Medulla oblongata (tissue), 1 donor: ENCODE measurements around the gene RPP21.
A peak's percentile ranks its signal among the peaks of the same experiment; 100 is the strongest.

ENCODE experiments used
- DNase-seq: peaks from one replicate; pipeline ENCODE4 v3.0.0-alpha.2; 2015; ENCODE audit errors: extremely low spot score

Gene RPP21

DNA sequence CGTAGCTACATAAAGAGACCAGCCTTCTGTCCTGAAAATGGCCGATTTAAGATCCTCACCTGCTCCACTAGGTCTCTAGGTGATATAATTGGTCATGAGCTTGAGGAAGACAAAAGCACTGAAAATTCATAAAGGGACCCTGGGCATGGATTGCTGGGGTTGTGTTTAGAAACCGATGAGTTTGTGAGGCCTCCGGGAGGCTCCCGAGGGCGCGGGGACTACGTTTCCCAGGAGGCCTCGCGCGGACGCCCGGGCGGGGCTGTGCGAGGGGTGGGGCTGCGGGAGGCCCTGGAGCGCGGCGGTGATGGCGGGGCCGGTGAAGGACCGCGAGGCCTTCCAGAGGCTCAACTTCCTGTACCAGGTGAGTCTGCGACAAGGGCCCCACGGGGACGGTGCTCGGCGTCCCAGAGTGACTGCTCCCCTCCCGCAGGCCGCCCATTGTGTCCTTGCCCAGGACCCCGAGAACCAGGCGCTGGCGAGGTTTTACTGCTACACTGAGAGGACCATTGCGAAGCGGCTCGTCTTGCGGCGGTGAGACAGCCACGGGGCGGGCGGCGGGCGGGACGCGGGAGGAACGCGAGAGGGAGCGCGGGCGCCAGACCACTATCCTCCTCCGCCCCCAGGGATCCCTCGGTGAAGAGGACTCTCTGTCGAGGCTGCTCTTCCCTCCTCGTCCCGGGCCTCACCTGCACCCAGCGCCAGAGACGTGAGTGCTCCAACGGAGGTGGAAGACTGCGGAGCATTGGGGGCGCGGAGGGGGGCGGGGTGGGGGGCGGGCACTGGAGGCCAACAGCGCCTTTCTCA, at the start of gene RPP21:
TSS of gene RPP21 (plus strand) at position 289 of the 804 bp plus-strand sequence. CDS start at position 305, 16 bp downstream.
- peak; percentile 86 for DNase-seq

DNA sequence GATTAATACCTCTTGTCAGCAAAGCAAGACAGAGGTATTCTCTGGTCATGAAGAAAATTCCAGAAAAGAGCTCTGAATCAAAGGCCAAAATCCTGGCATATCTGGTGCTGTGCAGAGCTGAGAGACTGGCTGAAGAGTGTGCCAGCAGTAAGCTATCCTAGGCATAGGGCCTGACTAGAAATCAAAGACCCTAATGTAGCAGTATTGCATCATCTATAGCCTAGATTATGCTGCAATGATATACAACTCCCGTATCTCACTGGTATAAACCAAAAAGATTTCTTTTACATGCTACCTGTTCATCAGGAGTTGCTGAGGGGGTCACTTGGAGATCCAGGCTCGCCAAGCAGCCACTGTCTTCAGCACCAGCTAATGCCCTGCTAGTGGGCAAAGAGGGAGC, 49.1 kb upstream of the RPP21 start:
- DNase-seq = no peak

DNA sequence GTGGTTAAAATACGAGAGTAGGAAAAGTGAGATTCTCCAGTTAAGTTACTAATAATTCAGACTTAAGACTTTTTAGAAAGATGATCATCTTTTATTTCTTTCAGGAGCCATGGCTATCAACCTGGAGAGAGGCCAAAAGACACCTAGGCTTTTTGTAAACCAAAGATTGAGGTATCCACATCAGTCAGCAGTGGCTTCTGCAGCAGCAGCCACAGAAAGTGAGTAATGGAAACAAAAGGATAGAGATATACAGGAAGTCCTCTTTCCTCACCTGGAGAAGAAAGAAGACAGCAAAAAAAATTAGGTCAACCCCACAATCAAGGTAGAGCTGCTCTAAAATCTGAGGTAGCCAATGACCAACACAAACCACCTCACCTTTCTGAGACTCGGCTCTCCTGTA, 41.0 kb upstream of the RPP21 start:
- no peak for DNase-seq

DNA sequence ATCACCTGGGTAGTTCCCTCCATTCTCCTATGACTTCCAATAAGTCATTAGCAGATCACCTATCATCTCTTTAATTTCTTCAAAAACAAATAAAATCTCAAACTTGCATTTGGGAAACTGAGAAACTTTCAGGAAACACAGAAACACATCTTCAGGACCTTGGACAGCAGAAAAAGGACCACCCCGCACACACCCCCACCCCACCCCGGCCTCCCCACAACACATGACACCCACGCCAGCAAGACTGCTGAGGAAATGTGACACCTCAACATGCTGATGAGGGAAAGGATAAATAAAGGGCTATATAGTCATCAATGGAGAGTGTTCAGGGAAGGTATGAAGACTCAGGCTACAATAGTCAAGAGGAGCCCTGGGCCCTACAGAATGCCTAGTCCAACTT, 33.9 kb upstream of the RPP21 start:
- DNase-seq = no peak

DNA sequence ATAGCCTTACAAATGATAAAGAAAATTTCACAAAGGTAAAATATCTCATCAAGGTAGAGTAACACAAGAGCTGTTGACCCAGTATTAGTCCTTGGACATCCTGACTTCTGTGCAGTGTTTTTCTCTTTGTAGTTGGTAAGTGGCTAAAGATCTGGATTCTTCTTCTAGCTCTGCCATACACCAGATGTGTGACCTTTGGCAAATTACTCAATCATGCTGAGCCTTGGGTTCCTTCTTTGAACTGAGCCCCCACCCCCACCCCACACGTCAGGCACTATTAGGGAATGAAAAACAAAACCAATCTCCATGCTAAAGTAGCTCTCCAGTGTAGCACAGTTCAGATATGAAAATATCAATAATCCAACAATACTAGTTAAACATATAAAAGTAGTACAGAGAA, 33.3 kb upstream of the RPP21 start:
- DNase-seq = no peak

DNA sequence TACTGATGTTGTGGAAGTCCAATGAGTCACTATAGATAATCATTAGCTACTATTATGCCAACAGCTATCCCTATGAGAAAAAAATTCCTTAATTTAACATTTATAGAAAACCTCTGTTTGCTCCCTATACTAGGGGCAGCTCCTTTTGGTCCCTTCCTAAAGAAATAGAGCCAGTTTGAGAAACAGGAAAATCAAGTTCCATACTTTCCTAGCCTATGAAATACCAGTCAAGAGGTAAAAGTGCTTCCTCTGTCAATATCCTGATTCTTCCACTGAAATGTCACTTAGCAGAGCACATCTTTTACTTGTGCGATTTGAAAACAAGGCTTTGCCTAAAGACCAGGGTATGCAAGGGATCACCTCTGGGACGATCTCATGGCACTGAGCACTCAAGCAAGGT, 32.7 kb upstream of the RPP21 start:
- DNase-seq = no peak

DNA sequence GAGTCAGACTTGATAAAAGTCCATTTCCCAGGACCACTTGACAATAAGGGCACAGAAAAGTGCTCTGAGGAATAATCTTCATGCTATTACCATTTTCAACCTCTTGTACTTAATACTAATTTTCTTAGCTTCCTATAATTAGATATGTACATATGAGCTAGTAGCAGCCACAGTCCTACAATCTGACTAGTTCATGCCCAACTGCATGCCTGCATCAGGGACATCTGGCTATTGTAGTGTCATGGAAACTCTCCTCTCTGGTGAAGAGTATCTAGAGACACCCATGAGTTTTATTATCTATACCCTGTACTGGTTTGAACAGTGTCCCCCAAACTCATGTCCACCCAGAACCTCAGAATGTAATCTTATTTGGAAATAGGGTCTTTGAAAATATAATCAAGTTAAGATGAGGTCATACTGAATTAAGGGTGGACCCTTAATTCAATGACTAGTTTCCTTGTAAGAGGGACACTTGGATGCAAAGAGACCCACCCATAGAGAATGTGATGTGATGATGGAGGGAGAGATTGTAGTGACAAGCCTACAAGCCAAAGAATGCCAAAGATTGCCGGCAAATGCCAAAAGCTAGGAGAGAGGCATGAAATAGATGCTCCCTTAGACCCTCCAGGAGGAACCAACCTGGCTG, 32.2 kb upstream of the RPP21 start:
- no peak for DNase-seq

DNA sequence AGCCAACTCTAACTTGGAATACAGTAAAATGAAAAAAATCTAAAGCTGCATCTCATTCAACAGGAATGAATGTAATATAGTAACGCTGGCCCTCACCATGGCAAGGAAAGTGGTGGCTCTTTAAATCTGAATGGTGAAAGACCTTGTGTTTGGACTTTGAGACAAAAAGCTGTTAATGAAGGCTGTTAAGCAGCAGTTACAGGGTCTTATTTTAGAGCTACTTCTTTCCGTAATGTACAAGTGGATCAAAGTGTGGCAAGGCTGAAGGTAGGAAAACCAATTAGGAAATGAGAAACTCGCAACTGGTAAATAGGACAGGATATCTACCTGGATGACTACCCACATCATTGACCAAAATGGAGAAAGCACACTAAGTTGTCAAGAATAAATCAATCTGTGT, 29.8 kb upstream of the RPP21 start:
- no peak for DNase-seq

DNA sequence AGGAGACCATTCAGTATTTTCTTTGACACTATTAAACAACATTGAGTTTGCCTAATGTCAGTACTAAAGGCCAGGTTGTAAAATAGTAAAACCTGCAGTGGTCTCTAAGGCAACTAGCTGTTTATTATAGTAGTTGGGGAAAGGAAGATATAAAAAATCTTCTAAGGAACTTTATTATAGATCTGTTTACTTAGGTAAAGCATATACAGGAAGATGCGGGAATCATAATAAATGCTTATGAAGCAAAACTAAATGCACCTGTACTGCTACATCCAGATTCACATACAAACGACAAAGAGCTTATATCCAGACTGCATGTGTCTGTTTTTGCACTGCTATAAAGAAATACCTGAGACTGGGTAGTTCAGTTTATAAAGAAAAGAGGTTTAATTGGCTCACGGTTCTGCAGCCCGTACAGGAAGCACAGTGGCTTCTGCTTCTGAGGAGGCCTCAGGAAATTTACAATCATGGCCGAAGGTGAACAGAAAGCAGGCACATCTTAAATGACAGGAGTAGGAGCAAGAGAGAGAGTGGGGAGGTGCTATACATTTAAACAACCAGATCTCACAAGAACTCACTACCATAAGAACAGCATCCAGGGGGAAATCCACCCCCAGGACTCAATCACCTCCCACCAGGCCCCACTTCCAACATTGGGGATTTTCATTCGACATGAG, 26.9 kb upstream of the RPP21 start:
- DNase-seq = no peak

DNA sequence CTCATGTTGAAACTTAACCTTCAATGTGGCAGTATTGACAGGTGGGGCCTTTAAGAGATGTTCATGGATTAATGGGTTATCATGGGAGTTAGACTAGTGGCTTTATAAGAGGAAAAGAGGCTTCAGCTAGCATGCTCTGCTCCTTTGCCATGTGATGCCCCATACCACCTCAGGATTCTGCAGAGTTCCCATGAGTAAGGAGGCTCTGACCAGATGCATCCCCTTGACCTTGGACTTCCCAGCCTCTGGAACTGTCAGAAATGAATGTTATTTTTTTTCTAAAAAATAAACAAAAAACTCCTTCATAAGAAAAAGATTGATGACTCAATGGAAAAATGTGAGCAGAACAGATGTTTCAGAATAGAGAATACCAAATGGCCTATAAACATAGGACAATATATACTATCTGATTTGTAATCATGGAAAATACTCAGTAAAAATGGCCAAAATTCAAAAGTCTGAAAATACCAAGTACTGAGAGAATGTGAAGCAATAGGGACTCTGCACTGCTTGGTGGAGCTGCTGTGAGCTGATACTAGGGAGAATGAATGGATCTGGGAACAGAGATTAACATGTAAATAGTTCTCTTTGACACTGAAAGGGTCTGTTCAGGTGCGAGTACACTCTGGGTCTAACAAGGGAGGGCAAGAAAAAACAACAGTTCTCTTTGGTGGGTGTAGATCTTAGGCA, 25.7 kb upstream of the RPP21 start:
- DNase-seq = no peak

DNA sequence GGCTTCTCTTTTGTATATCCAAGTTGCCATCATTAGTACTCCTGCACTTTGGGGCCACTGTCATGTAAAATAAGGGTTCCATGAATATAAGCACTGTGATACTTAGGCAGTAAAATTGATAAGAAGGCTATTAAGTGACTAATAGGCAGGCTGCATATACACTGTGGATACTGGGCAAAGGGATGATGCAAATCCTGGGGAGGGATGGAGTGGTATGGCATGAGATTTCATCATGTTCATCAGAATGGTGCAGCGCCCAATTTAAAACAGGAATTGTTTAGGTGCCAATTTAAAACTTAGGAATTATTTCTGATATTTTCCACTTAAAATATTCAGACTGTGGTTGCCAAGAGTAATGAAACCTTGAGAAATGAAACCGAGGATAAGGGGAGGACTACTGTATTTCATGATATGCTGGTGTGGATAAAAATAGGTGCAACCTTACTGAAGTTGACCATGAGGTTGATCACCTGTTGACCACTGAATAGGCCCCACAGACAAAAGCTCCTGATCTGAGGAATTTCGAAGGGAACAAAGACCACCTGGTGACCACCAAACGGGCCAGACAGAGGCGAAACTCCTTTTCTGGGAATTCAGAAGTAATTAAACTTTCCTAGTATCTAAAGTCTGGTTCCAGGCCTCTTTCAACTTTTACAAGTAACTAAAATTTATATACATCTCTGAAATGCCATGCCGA, 23.1 kb upstream of the RPP21 start:
- no peak for DNase-seq

DNA sequence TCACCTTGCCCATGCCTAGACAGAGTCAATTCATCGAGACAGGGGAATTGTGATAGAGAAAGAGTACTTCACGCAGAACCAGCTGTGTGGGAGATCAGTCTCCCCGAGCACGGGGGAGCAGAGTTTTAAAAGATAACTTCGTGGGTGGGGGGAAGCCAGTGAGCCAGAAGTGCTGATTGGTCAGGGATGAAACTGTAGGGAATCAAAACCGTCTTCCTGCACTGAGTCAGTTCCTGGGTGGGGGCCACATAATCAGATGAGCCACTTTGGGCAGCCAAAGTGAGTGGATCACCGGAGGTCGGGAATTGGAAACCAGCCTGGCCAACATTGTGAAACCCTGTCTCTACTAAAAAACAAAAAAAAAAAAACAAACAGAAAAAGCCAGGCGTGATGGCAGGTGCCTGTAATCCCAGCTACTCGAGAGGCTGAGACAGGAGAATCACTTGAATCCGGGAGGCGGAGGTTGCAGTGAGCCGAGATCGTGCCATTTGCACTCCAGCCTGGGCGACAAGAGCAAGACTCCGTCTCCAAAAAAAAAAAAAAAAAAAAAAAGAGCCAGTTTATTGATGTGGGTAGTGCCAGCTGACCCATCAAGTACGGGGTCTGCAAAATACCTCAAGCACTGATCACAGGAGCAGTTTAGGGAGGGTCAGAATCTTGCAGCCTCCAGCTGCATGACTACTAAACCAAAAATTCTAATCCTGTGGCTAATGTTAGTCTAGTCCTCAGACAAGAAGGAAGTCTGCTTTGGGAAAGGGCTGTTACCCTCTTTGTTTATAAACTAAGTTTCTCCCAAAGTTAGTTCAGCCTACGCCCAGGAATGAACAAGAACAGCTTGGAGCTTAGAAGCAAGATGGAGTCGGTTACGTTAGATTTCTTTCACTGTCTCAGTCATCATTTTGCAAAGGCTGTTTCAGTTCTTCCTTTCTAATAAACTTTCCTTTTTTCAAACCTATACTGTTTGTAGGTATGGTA, 22.1 kb upstream of the RPP21 start:
- DNase-seq = no peak

DNA sequence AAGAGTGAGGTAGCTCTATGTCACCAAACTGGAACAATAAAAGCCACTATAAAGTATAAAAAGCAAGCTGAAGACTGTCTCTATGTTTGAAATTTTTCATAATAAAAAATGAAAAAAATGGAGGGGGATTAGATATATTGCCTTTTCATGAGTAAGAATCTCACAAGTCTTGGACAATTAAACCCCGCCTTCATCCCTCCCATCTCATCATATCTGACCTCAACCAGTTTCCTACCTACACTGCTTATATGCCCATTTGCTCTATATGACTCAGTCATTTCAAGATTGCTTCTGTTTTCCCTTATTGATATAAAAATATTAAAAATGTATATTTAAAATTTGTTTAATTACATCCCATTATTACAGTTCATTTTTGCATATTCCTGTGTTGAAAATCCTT, 21.1 kb upstream of the RPP21 start:
- no peak for DNase-seq

DNA sequence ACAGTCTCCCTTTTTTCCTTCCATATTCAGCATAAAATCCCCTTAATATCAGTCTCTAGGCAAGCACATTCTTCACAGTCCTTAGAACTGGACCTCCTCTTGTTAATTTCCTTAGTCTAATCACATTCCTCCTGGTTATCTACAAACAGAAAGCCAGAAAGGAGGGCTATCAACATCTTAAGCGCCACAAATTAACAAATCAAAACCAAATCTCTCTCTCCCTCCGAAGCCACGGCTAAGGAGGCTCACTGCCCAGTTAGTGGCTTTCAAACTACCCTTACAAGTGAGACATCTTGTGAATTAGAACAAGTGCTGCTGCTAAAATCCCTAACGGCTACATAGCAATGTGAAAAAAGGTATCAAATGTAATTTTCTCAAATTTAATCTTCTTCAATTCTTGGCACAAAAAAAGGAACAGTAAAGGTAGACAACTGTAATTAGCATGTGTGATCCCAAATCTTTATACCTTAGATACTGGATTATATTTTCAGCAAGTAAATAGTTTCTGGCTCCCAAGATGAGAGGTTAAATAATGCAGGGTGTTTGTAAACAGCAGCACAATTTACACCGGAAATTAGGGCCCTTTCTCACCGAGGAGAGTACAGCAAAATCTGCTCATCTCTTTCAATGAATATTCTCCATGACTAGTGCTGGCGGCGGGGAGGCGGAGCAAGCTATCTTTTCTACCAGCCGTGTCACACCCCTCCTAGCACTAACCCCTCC, 19.6 kb upstream of the RPP21 start:
- peak; percentile 40 for DNase-seq

DNA sequence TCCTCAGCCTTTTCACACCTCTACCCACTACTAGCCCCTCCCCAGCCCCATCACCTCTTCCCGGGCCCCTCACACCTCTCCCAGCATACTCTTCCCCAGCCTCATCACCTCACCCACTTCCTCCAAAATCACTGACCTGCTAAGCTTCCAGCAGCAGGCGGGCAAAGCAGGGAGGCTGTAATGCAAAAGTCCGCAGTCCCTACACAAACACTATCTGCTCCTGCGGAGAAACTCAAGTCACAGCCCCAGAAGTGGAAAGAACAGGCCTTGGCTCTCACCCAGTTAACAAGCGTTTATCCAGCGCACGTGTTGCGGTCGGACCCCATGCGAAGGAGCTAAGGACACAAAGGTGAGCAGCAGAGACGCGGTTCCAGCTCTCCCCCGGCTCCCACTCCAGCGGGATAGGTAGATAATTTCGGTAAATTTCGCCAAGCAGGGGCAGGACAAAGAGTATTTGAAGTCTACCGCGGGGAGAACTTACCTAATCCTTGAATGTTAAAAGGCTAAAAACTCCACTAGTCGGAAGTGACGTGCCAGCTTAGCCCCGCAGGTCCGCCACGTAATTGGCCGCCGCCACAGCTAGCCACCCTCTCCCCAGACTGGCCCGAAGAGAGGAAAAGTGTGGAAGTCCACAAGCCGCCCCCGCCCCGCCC, 19.0 kb upstream of the RPP21 start:
- DNase-seq = no peak

DNA sequence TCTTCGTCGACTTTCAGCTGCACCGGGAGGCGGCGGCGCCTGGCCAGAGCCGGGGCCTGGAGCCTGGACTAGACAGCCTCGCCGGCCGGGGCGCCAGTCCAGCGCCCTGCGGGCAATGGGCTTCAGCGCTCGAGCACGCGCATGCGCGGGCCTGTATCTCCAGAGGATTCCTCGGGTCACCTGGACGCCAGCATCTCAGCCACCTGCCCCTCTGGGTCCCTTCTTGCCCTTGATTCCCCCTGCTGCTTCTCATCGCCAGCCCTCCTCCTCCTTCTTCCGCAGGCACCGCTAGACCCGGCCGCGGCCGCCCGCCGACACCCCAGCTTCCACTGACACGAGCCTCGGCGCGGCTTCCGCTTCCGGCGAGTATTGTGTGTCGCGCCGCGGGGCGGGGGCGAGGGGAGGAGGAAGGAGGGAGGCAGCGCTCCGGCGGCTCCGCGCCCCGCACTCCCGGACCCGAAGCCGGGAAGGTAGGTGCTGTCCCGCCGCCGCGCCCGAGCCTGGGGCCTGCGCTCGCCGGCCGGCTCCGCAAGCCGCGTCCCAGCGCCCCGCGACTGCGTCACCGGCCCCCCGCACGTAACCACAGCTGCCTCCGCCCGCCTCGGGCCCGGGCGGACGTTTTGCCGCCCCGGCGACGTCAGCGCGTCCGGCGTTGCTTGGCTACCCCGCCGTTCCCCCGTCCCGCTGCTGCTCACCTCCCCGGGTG, 18.3 kb upstream of the RPP21 start, which contains the start of gene TRIM39:
TSS of gene TRIM39 (plus strand) at position 402 of the 706 bp plus-strand sequence. CDS start 2,391 bp downstream, outside the sequence.
- DNase-seq = peak; percentile 94

DNA sequence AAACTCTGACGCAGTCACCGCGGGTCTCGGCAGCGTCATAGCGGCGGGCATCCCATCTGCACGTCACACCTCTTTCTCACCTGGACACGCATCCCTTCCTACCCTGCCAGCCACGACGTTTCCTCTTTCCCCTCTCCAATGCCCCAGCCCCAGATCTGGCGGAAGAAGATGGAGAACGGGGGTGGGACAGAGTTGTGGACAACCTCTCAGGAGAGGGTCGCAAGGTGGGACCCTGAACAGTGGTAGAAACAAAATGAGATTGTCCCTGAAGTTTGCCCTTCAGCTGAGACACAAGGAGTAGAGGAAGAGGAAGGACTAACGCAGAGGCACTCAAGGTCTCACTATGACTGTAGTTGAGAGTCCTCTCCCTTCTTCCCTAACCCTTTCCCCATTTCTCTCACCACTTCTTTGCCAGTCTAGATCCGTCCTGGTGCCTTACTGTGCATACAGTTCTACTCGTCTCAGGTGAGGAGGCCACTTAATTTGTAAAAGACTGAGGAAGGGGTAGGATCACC, 17.7 kb upstream of the RPP21 start:
- DNase-seq = no peak

DNA sequence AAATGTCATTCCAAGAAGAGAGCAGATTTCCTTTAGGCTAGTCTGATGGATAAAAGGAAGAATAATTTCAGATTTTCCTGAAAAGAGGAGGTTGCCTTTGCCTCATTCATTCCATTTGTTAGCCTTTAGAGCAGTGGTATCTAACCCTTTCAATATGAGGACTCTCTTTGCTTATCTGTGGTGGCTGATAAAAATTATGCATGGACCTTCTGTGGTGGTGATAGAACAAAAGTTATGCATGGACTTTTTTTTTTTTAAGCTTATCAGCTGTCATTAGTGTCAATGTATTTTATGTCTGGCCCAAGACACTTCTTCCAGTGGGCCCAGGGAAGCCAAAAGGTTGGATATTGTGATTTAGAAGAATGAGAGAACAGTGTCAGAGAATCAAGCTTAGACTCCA, 16.6 kb upstream of the RPP21 start:
- DNase-seq = no peak
